Stimulated activated CD4-positive, alpha-beta T cell treated with anti-CD3 and anti-CD28 coated beads, TNF-alpha, amount 100 ng/mL, for 1 hour (primary cell): ENCODE results near the gene PTCH2.
A peak's percentile ranks its signal among the peaks of the same experiment; 100 is the strongest.
"Not testable (repeated sequence)": the region's sequence is repeated elsewhere in the genome, so short reads cannot be mapped to it uniquely, and the experiment has no call there.

Experiments
- DNase-seq, 3 donors: peaks; one replicate each; pipeline ENCODE4 v3.0.0-alpha.2; 2020; ENCODE audit warnings: low read depth in 3 of 3, low spot score in 1 of 3

Gene PTCH2

DNA sequence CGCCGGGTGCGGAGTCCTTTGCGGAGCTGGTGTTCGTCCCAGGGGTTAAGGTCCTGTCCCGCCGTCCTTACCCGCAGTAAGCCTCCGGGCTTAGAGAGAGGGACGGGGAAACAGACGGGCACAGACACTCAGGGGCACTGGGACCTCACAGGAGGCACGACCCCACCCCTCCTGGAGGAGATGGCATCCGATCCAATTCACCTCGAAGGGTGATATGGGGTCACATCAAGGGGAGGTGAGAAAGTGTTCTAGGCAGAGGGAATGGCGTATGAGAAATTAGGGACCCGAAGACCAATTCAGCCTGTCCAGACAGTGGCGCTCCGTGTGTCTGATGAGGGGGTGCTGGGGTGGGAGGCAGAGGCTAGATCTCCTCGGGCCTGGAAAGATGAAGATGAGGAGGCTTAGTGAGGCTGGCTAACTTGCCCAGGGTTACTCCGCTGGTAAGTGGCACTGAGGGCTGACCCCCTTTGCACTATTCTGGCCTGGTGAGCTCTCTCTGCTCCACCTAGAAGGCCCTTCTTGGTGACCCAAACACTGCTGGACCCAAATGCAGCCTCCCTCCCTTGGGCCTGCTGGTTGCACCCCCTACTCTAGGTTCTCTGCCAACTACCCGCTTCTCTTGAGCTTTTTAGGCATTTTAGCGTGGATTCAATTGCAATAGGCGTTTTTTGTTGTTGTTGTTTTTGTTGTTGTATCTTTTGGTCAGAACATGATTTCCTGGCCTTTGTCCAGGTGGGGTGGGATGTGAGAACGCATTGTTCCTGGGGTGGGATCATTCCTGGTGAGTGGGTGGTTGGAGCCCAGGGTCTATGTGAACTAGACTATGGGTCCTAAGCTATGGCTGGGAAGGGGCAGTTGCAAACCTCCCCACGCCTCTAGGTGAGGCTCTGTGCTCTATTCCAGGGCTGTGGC lies 22.5 kb downstream of the PTCH2 start:
- no peak for DNase-seq

DNA sequence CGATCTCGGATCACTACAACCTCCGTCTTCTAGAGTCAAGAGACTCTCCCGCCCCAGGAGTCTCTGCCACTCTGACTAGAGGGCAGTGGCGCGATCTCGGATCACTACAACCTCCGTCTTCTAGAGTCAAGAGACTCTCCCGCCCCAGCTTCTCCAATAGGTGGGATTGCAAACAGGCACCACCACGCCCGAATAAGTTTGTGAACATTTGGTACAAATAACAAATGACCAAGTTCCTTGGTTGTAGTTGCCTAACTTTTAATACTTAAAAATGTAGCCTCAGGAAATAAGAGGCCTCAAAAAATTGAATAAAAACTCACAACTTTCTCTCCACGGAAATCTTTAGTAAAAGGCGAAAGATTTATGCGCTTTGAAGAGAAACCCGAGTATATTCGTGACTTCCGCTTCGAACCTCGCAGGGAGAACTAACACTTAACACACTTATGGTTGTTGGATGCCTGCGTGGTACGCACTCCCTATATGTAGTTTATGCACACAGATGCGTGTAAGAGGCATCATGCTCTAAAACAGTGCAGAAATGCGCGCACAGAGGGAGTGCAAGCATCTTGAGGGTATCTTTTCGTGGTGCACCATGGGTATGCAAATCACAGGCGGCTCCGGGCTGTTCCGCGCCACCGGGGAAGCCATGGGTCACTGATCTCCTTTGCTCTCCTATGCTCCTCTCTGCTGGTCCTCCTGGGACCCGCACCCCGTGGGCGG lies 23.3 kb downstream of the PTCH2 start:
- DNase-seq: peak in 2 of 3 donors; percentile 65 to 67

DNA sequence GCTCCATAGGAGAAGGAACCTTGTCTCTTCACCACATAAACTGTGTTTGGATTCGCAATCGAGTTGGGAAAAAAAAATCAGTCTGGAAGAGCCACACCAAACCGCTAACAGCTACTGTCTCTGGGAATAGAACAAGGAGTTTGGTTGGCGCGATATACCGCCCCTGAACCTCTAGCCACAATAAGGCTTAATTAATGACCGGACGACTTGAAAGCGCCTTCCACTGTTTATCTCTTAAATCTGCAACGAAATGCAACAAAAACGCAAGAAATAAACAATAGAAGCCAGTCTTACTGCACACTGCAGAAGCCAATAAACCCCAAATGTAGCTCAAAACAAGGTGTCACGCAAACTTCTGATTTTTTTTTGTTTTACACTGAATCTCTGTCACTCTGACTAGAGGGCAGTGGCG lies 23.9 kb downstream of the PTCH2 start:
- no peak for DNase-seq

DNA sequence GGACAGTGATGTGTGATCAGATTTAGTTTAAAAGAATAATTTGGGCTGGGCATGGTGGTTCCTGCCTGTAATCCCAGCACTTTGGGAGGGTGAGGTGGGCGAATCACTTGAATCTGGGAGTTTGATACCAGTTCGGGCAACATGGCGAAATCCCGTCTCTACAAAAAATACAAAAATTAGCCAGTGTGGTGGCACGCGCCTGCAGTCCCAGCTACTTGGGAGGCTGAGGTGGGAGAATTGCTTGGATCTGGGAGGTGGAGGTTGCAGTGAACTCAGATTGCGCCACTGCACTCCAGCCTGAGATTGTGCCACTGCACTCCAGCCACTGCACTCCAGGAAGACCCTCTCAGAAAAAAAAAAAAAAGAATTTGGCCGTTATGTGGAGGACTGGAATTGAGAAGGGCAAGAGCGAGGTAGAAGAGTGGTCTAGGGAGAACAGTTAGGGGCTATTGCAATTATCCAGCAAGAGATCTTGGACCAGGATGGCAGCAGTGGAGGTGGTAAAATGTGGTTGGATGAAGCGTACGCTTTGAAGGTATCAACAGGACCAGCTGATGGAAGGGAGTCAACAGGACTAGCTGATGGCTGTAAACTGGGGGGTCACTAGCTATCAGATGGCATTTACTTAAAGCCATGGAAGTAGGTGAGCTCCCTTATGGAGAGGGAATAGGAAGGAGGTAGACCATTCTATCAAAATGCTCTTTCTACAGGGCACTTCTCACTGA lies 25.1 kb downstream of the PTCH2 start:
- DNase-seq: no peak

DNA sequence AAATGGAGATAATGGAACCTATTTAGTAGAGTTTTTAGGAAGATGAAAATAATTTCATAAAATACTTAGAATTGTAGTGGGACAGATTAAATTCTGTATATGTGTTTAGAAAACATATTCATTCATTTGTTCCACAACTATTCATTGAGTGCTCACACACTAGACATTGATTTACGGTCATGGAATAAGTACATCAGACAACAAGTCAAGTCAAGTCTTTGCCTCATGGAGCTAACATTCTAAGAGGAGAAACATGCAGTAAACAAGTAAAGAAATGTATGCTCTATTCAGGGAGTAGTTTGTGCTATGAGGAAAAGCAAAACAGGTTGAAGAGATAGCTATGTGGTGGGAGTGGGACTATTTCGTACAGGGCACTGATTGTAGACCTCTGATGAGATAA lies 25.7 kb downstream of the PTCH2 start:
- DNase-seq: no peak

DNA sequence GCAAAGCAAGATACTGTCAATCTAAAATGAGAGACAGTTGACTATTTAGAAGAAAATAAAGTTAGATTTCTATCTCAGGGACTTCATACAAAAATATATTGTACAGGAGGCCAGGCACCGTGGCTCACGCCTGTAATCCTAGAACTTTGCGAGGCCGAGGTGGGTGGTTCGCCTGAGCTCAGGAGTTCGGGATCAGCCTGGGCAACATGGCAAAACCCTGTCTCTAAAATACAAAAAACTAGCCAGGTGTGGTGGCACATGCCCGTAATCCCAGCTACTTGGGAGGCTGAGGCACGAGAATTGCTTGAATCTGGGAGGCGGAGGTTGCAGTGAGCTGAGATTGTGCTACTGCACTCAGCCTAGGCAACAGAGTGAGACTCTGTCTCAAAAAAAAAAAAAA lies 27.1 kb downstream of the PTCH2 start:
- not testable (repeated sequence) for DNase-seq

DNA sequence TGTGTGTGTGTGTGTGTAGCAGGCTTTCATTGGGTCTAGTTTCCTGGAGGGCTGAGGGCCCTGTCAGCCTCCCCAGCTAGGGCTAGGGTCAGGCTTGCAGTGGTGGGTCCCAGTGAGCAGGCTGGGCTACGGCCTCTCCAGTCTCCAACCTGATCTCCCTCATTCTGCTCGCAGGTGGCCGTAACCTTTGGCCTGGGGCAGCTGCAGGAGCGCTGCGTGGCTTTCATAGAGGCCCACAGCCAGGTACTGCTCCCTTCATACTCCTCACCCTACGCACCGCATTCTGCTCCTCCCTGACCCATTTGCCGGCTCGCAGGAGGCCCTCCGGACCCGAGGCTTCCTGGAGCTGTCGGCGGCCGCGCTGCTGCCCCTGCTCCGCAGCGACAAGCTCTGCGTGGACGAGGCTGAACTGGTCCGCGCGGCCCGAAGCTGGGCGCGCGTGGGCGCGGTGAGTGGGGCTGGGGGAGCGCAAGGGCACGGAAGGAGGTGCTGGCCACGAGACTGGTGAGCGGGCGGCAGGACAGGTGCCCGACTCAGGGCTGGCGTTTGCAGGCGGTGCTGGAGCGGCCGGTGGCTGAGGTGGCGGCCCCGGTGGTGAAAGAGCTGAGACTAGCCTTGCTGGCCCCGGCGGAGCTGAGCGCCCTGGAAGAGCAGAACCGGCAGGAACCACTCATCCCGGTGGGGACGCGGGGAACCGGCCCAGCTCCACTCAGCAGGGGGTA lies 30.1 kb downstream of the PTCH2 start:
- no peak for DNase-seq

DNA sequence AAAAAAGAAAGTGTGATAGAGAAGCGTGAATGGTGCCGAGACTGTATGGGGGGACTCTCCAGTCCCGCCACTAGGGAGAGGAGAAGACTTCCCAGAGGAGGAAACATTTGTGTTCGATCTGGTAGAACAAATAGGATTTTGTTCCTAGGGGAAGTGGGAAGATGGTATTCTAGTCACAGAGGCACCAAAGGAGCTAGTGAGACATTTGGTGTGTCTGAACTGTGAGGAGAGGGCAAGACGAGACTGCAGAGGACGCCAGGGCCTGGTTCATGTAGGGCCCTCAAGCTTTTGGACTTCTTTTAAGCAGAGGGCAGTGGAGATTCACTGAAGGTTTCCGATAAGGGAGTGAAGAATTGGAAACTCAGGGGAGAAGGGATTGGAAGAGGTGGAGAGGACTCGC lies 31.8 kb downstream of the PTCH2 start:
- DNase-seq: no peak

DNA sequence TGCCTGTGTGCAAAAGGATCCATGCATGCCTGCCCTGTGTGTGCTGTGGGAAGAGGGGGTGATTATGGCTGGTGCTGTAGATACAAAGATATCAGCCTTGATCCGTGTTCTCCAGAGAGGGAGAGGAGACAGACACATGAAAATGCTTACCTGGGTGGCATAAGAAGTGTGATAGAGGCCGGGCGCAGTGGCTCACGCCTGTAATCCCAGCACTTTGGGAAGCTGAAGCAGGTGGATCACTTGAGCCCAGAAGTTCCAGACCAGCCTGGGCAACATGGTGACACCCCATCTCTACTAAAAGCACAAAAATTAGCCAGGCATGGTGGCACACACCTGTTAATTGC lies 32.3 kb downstream of the PTCH2 start:
- DNase-seq: not testable (repeated sequence)

DNA sequence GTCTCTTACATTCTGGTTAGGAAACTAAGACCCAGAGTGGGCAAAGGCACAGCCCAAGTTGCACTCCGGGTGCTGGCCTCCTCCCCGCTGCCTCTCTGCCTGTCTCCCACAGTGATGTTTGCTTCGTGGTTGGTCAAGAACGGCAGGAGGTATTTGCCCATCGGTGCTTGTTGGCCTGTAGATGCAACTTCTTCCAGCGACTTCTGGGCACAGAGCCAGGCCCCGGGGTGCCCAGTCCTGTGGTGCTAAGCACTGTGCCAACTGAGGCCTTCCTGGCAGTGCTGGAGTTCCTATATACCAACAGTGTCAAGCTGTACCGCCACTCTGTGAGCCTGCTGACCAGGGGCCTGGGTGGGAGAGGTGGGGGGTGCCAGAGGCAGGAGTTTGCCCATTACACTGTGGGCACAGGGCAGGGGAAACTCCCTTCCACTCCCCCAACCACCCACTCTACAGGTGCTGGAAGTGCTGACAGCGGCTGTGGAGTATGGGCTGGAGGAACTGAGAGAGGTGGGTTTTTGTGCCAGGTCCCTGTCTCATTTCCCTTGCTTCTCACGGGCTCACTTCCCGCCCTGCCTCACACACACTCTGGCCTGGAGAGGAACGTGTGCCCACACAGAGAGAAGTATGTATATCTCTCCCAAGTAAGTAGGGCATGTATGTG lies 32.8 kb downstream of the PTCH2 start:
- no peak for DNase-seq

DNA sequence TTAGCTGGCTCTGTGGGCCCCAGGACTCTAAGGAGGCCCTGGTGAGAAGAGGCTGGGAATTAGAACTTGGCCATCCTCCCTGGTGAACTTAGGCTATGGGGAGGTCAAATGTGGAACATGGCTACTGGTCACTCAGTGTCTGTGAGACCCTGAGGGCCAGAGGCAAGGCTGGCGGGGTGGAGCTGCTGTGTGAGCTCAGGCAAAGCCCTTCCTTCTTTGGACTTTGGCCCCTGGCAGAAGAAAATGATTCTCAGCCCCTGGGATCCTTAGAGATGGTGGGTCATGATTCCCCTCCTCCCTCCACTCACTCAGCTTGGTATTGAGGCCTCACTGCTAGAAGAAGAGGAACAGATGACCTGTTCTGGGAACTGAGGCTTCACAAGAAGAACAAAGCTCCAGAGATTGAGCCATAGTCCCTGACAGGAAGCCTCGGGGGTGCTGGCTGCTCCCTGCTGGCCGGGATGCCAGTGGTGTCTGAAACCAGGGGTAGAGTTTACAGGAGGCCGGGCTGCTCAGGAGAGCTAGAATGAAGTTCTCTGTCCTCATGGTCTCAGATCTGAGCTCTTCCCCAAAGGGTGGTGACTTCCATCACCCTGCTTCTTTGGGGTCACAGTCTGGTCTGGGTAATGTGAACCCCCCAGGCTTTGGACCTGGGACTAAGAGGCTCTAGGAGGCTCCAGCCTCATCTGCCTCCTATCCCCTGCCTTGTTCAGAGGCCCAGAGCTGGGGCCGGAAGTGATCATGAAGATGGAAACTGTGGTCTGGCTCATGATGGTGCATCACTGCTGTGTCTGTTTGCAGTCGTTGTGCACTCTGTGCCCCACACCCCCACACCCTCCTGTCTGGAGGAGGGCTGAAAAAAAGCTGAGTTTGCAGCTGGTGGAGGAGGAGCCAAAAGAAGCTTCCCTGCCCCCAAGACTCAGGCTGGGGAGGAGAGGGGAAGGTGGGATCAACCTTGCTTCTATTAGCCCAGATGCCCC lies 33.8 kb downstream of the PTCH2 start:
- DNase-seq: peak; percentile 66 to 80 (median 76)

DNA sequence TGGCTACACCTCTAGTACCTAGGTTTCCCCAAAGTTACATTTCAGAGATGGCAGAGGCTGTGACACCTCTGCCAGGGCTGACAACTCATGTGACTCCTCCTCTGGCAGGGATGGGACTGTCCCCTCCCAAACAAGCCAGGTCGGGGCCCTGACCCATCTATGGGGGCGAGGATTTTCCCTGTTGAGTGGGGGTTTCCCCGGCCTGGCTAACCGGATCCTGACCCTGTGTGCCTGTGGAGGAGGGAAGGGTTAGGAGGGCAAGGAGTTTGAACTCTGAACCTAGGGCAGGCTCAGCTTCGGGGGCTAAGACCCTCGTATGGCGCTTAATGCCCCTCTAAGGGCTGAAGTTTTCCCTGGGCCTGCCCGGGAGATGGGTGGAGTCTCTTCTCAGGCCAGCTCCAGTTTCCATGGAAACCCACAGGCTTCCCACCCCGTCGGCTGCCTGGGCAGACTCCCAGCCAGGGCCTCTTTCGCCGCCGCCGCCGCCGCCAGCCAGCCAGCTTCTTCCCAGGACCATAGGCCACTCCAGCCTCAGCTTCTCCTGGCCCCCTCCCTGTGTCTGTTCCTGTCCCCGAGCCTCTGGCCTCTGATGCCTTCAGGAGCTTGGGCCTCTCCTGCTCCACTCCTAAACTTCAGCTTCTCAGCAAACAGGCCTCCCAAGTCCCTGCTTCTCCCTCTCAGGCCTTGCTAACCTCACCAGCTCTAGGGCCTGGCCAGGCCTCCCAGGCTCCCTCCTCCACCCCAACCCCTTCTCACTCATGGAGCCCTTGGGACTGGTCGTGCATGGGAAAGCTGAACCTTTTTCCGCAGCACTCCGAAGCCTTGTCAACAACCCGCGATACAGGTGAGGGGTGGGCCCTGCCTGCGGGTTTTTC lies 34.8 kb downstream of the PTCH2 start, which contains the start of gene BTBD19:
BTBD19 (plus strand) TSS at position 461 of the 875 bp plus-strand sequence; CDS start at position 759, 298 bp downstream.
- DNase-seq: peak in 1 of 3 donors; percentile 68

DNA sequence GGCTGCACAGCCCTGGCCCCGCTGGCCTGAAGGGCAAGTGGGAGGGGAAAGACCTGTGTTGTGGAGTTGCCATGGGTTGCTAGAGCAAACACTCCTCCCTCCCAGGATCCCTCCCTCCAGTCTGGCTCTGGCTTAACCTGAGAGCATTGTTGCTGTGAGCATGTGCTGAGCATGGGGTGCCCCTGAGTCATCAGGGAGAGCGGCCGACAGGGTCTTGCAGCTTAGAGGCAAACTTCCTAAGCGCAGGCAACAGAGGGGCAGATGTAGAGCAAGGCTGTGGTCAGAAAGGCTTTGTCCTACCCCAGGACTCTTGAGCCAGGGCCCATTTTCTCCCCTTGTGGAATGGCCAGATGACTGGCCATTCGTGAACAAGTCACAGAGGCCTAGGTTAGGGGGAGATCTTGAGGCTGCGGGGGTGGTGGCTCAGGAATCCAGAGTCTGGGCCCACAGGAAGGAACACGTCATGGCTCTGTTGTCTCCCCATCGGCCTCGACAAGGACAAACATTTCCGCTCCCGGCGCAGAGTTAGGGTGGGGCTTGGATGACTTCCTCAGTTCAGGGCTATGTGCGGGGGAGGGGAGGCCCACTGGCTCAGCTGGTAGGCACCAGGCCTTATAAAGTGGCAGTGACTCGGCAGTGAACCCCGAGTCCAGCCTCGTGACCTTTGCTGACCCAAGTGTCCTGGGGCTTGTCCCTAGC lies 35.5 kb downstream of the PTCH2 start:
- peak; percentile 68 to 87 (median 82) for DNase-seq

DNA sequence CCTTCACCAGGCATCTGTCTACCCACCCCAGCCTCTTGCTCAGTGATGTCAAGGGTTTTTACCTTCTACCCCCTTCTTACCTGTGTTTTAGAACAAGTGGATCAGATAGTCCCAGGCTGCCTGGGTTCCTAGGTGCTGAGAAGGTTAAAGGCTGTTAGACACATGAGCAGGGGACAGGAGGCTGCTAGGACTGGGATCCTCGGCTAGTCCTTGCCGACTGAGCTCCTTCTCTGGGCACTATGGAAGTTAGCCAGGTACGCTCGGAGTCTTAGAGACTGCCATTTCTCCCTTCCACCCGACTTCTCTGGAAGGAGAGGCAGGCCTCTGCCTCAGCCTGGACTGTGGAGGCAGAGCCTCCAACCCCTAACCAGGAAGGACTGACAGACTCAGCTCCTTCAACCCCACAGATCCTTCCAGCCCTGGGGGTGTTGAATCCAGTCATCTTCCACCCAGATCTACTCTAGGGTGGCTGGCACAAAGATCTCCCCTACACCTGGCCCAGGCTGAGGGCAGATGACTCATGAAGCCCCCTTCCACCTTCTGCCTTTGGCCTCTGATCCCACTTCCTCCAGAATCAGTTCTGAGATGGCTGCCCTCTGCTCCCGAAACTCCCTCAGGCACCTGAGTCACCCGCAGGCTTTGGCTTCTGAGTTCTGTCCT lies 36.2 kb downstream of the PTCH2 start, which contains the start of gene DYNLT4:
DYNLT4 (minus strand) TSS at position 648 of the 660 bp plus-strand sequence. CDS start 683 bp downstream, outside the sequence.
- DNase-seq: no peak

DNA sequence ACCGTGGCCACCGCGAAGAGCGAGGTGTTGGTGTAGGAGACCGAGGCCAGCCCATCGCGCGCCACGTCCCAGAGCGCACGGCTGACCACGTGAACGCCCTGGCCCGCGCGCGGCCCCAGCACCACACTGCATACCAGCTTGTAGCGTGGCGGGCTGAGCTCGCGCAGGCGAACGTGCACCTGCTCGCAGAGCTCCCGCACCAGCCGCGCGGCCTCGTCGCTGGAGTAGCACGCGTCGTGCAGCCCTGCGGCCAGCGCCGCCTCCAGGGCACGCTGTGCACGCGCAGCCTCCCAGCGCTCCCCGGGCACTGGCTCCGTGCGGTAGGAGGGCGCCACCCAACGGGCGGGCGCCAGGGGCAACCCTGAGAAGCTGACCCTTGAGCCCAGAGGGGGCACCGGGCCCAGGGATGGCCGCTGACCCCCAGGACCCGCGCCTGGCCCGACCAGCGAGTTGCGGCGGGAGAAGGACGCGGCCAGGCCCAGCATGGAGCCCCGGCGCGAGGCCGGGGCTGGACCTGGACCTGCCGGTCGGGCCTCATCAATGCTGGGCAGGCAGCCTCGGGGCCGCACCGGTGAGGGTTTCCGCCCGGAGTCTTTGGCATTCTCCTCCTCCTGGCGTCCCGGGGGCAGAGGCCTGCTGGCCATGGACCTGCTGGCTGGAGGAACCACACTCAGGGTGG lies 36.9 kb downstream of the PTCH2 start:
- no peak for DNase-seq

DNA sequence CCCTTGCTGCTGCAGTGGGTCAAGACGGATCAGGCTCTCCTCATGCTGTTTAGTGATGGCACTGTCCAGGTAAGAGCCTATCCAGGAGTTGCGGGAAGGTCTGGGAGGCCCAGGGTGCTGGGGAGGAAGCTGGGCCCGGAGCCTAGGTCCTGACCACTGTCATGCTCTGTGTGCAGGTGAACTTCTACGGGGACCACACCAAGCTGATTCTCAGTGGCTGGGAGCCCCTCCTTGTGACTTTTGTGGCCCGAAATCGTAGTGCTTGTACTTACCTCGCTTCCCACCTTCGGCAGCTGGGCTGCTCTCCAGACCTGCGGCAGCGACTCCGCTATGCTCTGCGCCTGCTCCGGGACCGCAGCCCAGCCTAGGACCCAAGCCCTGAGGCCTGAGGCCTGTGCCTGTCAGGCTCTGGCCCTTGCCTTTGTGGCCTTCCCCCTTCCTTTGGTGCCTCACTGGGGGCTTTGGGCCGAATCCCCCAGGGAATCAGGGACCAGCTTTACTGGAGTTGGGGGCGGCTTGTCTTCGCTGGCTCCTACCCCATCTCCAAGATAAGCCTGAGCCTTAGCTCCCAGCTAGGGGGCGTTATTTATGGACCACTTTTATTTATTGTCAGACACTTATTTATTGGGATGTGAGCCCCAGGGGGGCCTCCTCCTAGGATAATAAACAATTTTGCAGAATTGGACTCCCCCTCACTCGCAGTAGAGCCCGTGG lies 37.6 kb downstream of the PTCH2 start:
- DNase-seq: no peak
